Prostate gland (tissue), 2 donors: ENCODE measurements around the gene TRAF3IP1. TPM values are rescaled to one million over a fixed set of nuclear protein-coding genes. Genes with fewer than 3 reads are reported as not detected.

ENCODE experiments used
- DNase-seq: peaks from one replicate; pipeline ENCODE4 v3.0.0-alpha.2; 2019; ENCODE audit warnings: low spot score
- H3K27ac ChIP-seq, 2 donors: fragments of 200-600 bp; sonication (generic); 2 replicates each; pipeline ENCODE4 v1.5.1; 2017 to 2019
- H3K27me3 ChIP-seq: fragments of 200-600 bp; sonication (generic); replicated peaks from 2 replicates; pipeline ENCODE4 v1.5.1; 2019; ENCODE audit not compliant: insufficient read depth
- H3K36me3 ChIP-seq, 2 donors: fragments of 200-600 bp; sonication (generic); 1 replicate in 1 of 2; 2 replicates in 1 of 2; pipeline versions ENCODE4 v1.5.1 to v1.8.1; 2017 to 2019
- H3K4me1 ChIP-seq: fragments of 200-600 bp; sonication (generic); replicated peaks from 2 replicates; pipeline ENCODE4 v1.5.1; 2019
- H3K4me3 ChIP-seq, 2 donors: fragments of 200-600 bp; sonication (generic); 2 replicates each; pipeline ENCODE4 v1.5.1; 2017 to 2019
- H3K9me3 ChIP-seq: fragments of 200-600 bp; sonication (generic); 2 replicates; pipeline ENCODE4 v1.5.1; 2017
- CTCF ChIP-seq, 4 experiments: fragments of 200-600 bp in 2 of 4; fragments of 450-650 bp in 2 of 4; sonication (generic) in 2 of 4; IDR thresholded peaks; 1 replicate in 3 of 4; 2 replicates in 1 of 4; pipeline ENCODE4 v1.5.1; 2016 to 2019; ENCODE audit warnings: antibody characterized with exemption in 4 of 4, mild to moderate bottlenecking in 2 of 4, moderate library complexity in 2 of 4
- POLR2A ChIP-seq: fragments of 450-650 bp; IDR thresholded peaks from one replicate; pipeline ENCODE4 v1.6.1; 2016; ENCODE audit warnings: antibody characterized with exemption, mild to moderate bottlenecking
- POLR2AphosphoS5 ChIP-seq: sonication (generic); formaldehyde crosslinking; IDR thresholded peaks from one replicate; pipeline ENCODE4 v1.6.1; 2017; ENCODE audit warnings: antibody characterized with exemption
- WGBS: methylation state at CpG from one replicate; pipeline ENCODE4 v1.1.5; 2018; 5-methylcytosine and 5-hydroxymethylcytosine counted together
- intact Hi-C: fragments of 100-400 bp; cut with DNase I; formaldehyde crosslinking; loops from one replicate; pipeline ENCODE4 v1.14.2; 2022
- total RNA-seq, 2 donors: library from RNA; depleted of rRNA; stranded (reverse); fragments of >200 nt; gene quantifications; one replicate each; pipeline ENCODE4 v1.1.0, GENCODE V29; 2016

The TRAF3IP1 gene
- total RNA-seq, 2 donors from 2014 or later, result 14.4 to 18.5 TPM

- no peak overlapping the region for H3K4me3 ChIP-seq
- peak overlapping the region; percentile 95 to 96 for H3K27ac ChIP-seq
- H3K36me3 ChIP-seq, result no peaks in the 10 kb centered on the region
- 90% methylated on average over 5 of the region's 5 CpGs for WGBS
- DNase-seq, result no peak
- TF ChIP-seq POLR2AphosphoS5, result no peak
- H3K9me3 ChIP-seq, result no peaks in the 10 kb centered on the region
- no peaks in the 10 kb centered on the region for H3K27me3 ChIP-seq
- intact Hi-C loops, result loop anchor here (2.0 kb wide), 1 partner anchor 50 kb away; no protein-coding TSS in a partner anchor
- peaks cover 20% of the 10 kb centered on the region for H3K4me1 ChIP-seq
These were observed 29.4 kb upstream of the TRAF3IP1 start for GRCh38 chr2:238290715-238291549.

GRCh38 chr2:238291550-238292281 lies 28.6 kb upstream of the TRAF3IP1 start:
- TF ChIP-seq POLR2A (no peak), POLR2AphosphoS5 (no peak), CTCF (IDR thresholded peaks at IDR 0.05) (no peak)
- no peak for DNase-seq
- Histone ChIP-seq H3K36me3 (no peaks in the 10 kb centered on the region), H3K4me3 (no peak overlapping the region), H3K27me3 (no peaks in the 10 kb centered on the region), H3K27ac (no peak overlapping the region), H3K9me3 (no peaks in the 10 kb centered on the region), H3K4me1 (peaks cover 14% of the 10 kb centered on the region)
- WGBS, result 96% methylated on average over 8 of the region's 8 CpGs
- intact Hi-C loops, result loop anchor here (2.0 kb wide), 1 partner anchor 49 kb away; no protein-coding TSS in a partner anchor

GRCh38 chr2:238294046-238294392 lies 26.3 kb upstream of the TRAF3IP1 start:
- H3K9me3 ChIP-seq, result no peaks in the 10 kb centered on the region
- H3K27ac ChIP-seq, result no peak overlapping the region
- intact Hi-C loops, result no loop called here
- no peak overlapping the region for H3K4me3 ChIP-seq
- H3K4me1 ChIP-seq, result peaks cover 7% of the 10 kb centered on the region
- H3K27me3 ChIP-seq, result no peaks in the 10 kb centered on the region
- TF ChIP-seq POLR2AphosphoS5, result no peak
- TF ChIP-seq POLR2A, result no peak
- no peak for TF ChIP-seq CTCF (IDR thresholded peaks at IDR 0.05)
- H3K36me3 ChIP-seq, result no peaks in the 10 kb centered on the region
- WGBS, result 88% methylated on average over 9 of the region's 9 CpGs
- no peak for DNase-seq

- Histone ChIP-seq H3K27ac (no peak overlapping the region), H3K4me1 (peaks cover 3% of the 10 kb centered on the region)
- 80% methylated on average over 17 of the region's 17 CpGs for WGBS
These were observed 25.8 kb upstream of the TRAF3IP1 start for GRCh38 chr2:238294393-238295143.

GRCh38 chr2:238295144-238296112 lies 24.9 kb upstream of the TRAF3IP1 start:
- H3K4me1 ChIP-seq, result no peaks in the 10 kb centered on the region
- intact Hi-C loops, result no loop called here
- H3K36me3 ChIP-seq, result no peaks in the 10 kb centered on the region
- no peak for DNase-seq
- no peaks in the 10 kb centered on the region for H3K9me3 ChIP-seq
- H3K27me3 ChIP-seq, result no peaks in the 10 kb centered on the region
- TF ChIP-seq CTCF (IDR thresholded peaks at IDR 0.05), result no peak
- TF ChIP-seq POLR2AphosphoS5, result no peak
- TF ChIP-seq POLR2A, result no peak
- WGBS, result 79% methylated on average over 19 of the region's 21 CpGs
- H3K4me3 ChIP-seq, result no peak overlapping the region
- H3K27ac ChIP-seq, result no peak overlapping the region

More at GRCh38 chr2:238294393-238295143, 25.8 kb upstream of the TRAF3IP1 start:
- Histone ChIP-seq H3K36me3 (no peaks in the 10 kb centered on the region), H3K4me3 (no peak overlapping the region), H3K9me3 (no peaks in the 10 kb centered on the region), H3K27me3 (no peaks in the 10 kb centered on the region)
- intact Hi-C loops, result no loop called here
- no peak for TF ChIP-seq POLR2A
- TF ChIP-seq POLR2AphosphoS5, result no peak
- DNase-seq, result no peak
